ENCODE data around the gene GOSR1.

GOSR1 gene

GRCh38 chr17:30477083-30477773 lies at the start of gene GOSR1 (continued):
- TF ChIP-seq ZNF394 (tag by site-specific recombination; IDR thresholded peaks at IDR 0.05; ENCODE audit: borderline replicate concordance) = no peak; the same call in 1 of the 2 replicates
- no peak for TF ChIP-seq ZNF280C (tag by site-specific recombination; IDR thresholded peaks at IDR 0.05)
- peak; percentile 81; the same call in 1 of the 2 replicates for TF ChIP-seq PBX3 (CRISPR knock-in tag; IDR thresholded peaks at IDR 0.05)
- peak; percentile 50 for TF ChIP-seq PRDM10 (tag by site-specific recombination; IDR thresholded peaks at IDR 0.05)
- no peak for TF ChIP-seq ZNF169 (tag by site-specific recombination; IDR thresholded peaks at IDR 0.05)
- no peak for TF ChIP-seq ZNF202 (tag by site-specific recombination; IDR thresholded peaks at IDR 0.05; ENCODE audit: borderline replicate concordance)
- peak; percentile 11; the same call in 1 of the 2 replicates for TF ChIP-seq ZNF558 (tag by site-specific recombination; IDR thresholded peaks at IDR 0.05)
- peak; percentile 20; the same call in 1 of the 2 replicates for TF ChIP-seq ZNF239 (tag by site-specific recombination; IDR thresholded peaks at IDR 0.05)
- TF ChIP-seq KLF9 (tag by site-specific recombination; IDR thresholded peaks at IDR 0.05; ENCODE audit: low read depth) = no peak
- TF ChIP-seq ZNF335 (tag by site-specific recombination; conservative IDR thresholded peaks at IDR 0.05) = peak; percentile 70
- TF ChIP-seq, protein P1, sequence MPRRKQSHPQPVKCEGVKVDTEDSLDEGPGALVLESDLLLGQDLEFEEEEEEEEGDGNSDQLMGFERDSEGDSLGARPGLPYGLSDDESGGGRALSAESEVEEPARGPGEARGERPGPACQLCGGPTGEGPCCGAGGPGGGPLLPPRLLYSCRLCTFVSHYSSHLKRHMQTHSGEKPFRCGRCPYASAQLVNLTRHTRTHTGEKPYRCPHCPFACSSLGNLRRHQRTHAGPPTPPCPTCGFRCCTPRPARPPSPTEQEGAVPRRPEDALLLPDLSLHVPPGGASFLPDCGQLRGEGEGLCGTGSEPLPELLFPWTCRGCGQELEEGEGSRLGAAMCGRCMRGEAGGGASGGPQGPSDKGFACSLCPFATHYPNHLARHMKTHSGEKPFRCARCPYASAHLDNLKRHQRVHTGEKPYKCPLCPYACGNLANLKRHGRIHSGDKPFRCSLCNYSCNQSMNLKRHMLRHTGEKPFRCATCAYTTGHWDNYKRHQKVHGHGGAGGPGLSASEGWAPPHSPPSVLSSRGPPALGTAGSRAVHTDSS (tag by site-specific recombination; IDR thresholded peaks at IDR 0.05) = peak; percentile 91
- no peak for TF ChIP-seq BCL11A (tag by site-specific recombination; IDR thresholded peaks at IDR 0.05; ENCODE audit: low read depth)
- TF ChIP-seq MZF1 (tag by site-specific recombination; IDR thresholded peaks at IDR 0.05; ENCODE audit: borderline replicate concordance) = peak; percentile 82
- TF ChIP-seq ZNF214 (tag by site-specific recombination; IDR thresholded peaks at IDR 0.05; ENCODE audit: borderline replicate concordance) = no peak
- TF ChIP-seq, protein P2, sequence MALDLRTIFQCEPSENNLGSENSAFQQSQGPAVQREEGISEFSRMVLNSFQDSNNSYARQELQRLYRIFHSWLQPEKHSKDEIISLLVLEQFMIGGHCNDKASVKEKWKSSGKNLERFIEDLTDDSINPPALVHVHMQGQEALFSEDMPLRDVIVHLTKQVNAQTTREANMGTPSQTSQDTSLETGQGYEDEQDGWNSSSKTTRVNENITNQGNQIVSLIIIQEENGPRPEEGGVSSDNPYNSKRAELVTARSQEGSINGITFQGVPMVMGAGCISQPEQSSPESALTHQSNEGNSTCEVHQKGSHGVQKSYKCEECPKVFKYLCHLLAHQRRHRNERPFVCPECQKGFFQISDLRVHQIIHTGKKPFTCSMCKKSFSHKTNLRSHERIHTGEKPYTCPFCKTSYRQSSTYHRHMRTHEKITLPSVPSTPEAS (tag by site-specific recombination; IDR thresholded peaks at IDR 0.05) = peak; percentile 62
- TF ChIP-seq REPIN1 (tag by site-specific recombination; IDR thresholded peaks at IDR 0.05; ENCODE audit: low read depth) = peak; percentile 87; the same call in 1 of the 2 replicates
- no peak for TF ChIP-seq ZNF830 (tag by site-specific recombination; IDR thresholded peaks at IDR 0.05; ENCODE audit: low read depth)
- no peak for TF ChIP-seq ZNF184 (tag by site-specific recombination; IDR thresholded peaks at IDR 0.05)
- TF ChIP-seq ZNF10 (tag by site-specific recombination; IDR thresholded peaks at IDR 0.05) = no peak
- TF ChIP-seq ZNF302 (tag by site-specific recombination; IDR thresholded peaks at IDR 0.05; ENCODE audit: low read depth) = 0 out of 2 replicates have a peak, but pooled peaks have one; percentile 8
- TF ChIP-seq HOXC10 (CRISPR knock-in tag; IDR thresholded peaks at IDR 0.05) = no peak
- TF ChIP-seq ZNF174 (tag by site-specific recombination; IDR thresholded peaks at IDR 0.05) = no peak
- TF ChIP-seq ZNF362 (tag by site-specific recombination; IDR thresholded peaks at IDR 0.05) = peak; percentile 96
- TF ChIP-seq ZNF138 (tag by site-specific recombination; IDR thresholded peaks at IDR 0.05; ENCODE audit: borderline replicate concordance) = no peak
- TF ChIP-seq ZNF274 (IDR thresholded peaks at IDR 0.05; ENCODE audit: low read length) = no peak
- no peak for TF ChIP-seq ZNF274 (tag by site-specific recombination; IDR thresholded peaks at IDR 0.05; ENCODE audit: borderline replicate concordance)
- no peak for TF ChIP-seq ZNF529 (tag by site-specific recombination; IDR thresholded peaks at IDR 0.05; ENCODE audit: insufficient replicate concordance)
- TF ChIP-seq ZNF501 (tag by site-specific recombination; IDR thresholded peaks at IDR 0.05) = peak; percentile 98
- no peak for TF ChIP-seq ZNF23 (tag by site-specific recombination; IDR thresholded peaks at IDR 0.05; ENCODE audit: borderline replicate concordance)

Measured in HEK293 (cell line).